NCI-H1436 treated with DMSO at 0.1 percent for 48 hours (cell line): ENCODE data around the gene CSPG4.
"Not testable (repeated sequence)": the region's sequence is repeated elsewhere in the genome, so short reads cannot be mapped to it uniquely, and the experiment has no call there.

Experiments used
- DNase-seq: peaks from one replicate; lab custom pipeline; 2025; lab: John Stamatoyannopoulos, UW

The CSPG4 gene

DNA sequence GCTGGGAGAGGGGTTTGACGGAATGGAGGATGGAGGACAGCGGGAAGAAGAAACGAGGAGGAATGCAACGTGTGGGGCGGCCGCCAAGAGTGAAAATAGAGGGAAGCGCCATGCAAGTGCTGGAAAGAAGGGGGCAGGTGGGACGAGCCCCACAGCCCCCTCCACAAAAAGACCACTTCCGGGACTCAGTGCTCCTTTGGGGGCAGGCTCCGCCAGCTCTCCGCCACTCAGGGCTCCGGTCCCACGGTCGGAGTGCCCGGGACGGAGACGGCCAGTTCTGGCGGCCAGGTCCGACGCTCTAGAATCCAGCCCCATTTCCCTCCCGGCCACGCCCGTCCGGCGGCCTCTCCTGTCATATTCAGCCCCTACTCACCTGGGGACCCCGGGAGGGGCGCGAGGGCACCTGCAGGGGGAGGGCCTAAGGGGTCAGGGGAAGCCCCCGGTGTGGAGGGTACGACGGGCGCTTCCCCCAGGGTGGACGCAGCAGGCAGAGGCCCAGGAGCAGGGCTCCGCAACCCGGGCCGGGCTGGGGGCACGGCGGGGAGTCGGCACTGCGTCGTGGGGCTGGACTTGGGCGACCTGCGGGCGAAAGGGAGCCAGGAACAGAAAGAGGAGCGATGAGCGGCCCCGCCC, 25.5 kb upstream of the CSPG4 start:
- DNase-seq: no peak

DNA sequence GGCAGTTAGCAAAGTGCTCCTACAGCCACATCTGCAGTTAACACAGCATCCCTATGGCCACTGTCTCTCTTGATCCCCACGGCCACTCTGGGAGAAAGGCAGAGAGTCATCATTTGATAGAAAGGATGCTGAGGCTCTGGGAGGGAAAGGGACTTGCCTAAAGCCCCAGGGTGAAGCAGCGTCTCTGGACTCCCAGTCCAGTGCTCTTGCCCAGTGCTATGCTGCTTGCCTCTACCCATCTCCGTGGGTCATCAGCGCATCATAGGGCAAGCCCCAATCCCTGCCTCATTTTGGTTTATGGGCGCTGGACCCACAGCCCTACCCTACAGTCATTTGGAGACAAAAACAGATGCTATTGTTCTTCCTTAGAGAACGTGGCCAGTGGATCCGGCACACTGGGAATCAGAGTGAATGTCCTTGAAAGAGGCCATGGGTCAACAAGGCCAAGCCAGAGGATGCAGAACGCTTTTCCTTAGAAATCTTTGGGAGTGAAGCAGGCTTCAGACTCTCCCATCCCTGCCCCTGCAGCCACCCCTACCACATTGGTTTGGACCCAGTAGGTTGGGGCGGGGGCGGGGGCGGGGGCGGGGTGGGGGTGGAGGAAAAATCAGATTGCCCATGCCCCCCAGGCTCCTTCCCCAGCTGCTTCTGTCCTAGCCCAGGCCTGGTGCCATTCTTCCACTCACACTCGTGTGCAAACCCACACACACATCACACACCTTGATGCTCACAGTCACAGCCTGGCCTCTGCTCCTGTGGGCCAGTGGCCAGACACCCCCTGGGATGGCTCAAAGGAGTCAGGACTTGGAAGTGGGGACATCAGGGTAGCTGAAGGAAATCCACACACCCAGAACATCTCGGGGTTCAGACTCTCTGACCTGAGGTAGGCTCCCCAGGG, 24.7 kb upstream of the CSPG4 start:
- DNase-seq: not testable (repeated sequence)

DNA sequence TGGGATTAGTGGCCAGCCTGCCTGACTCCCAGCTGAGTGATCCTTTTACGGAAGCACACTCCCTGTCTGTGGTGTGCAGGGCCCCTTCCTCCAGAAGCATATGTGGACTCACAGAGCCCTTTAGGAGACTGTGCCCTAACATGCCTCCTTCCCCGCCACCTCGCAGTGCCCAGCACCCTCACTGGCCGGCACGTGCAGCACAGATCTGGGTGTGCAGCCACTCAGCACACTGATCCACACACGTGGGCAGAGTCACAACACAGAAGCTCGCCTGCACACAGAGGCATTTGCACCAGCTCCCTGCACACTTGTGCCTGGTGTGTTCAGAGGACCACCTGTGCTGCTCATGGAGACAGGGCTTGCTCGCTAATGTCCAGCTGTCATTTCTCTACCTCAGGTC, 23.6 kb upstream of the CSPG4 start:
- no peak for DNase-seq

DNA sequence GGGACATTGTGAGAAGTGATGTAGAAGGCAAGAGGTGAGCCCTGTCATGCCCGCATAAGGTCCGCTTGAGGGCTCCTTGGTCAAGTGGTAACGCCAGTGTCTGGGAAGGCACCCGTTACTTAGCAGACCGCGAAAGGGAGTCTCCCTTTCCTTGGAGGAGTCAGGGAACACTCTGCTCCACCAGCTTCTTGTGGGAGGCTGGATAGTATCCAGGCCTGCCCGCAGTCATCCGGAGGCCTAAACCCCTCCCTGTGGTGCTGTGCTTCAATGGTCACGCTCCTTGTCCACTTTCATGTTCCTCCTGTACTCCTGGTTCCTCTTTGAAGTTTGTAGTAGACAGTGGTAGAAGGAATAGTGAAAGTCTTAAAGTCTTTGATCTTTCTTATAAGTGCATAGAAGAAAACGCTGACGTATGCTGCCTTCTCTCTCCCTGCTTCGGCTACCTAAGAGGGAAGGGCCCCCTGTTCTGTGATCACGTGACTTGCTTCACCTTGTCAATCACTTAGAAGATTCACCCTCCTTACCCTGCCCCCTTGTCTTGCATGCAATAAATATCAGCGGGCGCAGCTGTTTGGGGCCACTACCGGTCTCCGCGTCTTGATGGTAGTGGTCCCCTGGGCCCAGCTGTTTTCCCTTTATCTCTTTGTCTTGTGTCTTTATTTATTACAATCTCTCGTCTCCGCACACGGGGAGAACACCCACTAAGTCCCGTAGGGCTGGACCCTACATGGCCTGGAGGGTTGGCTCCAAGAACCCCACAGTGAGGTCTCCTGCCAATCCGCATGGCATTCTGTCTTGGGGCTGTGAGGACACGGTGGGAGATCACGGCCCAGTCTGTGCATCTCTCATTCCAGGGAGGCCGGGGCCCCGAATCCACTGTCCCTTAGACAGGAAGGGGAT, 22.5 kb upstream of the CSPG4 start:
- DNase-seq: not testable (repeated sequence)

DNA sequence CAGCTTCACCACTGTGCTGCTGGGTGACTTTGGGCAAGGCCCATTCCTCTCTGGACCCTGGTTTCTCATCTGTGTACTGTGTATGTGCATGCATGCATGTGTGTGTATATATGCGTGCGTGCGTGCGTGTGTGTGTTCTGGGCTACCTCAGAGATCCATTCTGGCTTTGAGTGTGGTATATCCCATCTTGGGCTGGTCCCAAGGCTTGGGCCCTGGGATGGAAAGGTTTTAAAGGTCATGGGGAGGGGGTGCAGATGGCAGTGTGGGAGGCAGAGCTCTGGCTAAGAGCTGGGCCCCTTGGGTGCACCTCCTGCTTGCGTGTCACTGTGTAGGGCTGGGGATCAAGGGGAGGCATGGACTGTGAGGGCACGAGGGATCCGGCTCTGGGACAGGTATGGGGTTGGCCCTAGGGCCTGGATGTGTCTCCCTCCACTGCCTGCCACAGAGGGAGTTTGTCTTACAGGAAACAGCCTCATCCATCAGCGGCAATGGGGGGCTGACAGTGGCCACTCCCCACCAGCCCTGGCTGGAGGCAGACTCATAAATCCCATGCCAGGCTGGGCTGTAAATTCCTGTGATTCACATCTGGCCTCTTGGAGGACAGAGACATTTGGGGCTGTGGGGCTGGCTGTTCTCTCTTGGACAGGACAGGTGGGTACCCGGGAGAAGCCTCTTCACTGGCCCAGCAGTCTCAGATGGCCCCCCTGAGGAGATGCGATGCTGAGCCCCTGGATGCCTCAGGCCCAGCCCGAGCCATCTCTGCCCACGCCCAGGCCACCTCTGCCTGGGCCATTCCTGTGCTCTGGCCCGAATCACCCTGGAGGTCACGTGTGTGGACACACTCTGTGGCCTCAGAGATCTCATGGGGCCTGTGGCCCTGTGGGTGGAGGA, 21.4 kb upstream of the CSPG4 start:
- no peak for DNase-seq

DNA sequence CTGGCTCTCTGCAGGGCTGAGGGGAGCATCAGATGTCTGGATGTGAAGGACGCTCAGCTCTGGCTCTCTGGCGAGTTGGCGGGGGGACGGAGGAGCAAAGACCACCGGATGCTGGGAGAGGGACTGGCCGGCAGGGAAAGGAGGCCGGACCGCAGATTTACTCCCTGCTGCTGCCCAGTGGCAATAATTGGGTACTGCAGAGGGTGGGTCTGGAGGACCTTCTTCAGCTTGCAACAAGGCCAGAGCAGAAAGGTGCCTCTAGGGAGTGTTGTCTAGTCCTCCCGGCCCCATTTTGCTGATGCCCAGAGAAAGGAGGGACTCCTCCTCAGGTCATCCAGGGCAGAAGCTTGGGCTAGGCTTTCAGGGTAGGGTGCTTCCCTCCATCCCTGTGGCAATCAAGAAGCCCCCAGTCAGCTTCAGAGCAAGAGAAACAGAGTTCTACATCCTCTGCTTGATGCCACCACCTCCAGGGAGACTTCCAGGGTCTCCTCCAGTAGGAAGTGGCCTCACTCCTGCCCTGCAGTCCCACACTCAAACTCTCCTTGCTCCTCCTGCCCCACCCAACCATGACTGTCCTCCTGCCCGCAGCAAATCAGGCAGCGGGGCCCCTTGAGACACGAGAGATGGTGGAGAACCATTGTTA, 20.3 kb upstream of the CSPG4 start:
- DNase-seq: no peak

DNA sequence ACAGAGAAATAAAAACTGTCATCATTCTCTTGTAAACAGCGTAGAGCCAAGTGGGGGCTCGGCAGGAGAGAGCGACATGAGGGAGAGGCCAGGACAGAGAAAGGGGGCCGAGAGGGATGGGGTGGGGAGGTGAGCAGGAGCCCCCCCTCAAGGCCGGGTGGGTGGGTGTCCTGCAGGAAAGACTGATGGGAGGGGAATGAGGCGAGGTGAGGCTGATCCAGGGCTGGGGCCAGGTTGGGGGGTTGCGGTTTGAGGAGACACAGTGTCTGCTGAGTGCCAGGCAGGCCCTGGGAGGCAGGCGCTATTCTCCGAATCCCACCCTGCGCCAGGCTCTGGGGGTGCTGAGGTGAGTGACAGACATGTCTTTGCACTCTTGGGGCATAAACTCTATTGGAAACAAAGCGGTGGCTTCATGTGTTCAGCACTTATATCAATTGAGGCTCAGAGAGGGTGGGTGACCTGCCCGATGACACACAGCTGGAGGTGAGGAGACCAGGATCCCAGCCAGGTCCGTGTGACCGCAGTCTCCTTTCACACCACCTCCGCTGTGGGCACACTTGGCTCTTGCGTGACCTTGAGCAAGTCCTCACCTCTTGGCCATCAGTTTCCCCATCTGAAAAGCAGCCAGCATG, 19.6 kb upstream of the CSPG4 start:
- DNase-seq: no peak

DNA sequence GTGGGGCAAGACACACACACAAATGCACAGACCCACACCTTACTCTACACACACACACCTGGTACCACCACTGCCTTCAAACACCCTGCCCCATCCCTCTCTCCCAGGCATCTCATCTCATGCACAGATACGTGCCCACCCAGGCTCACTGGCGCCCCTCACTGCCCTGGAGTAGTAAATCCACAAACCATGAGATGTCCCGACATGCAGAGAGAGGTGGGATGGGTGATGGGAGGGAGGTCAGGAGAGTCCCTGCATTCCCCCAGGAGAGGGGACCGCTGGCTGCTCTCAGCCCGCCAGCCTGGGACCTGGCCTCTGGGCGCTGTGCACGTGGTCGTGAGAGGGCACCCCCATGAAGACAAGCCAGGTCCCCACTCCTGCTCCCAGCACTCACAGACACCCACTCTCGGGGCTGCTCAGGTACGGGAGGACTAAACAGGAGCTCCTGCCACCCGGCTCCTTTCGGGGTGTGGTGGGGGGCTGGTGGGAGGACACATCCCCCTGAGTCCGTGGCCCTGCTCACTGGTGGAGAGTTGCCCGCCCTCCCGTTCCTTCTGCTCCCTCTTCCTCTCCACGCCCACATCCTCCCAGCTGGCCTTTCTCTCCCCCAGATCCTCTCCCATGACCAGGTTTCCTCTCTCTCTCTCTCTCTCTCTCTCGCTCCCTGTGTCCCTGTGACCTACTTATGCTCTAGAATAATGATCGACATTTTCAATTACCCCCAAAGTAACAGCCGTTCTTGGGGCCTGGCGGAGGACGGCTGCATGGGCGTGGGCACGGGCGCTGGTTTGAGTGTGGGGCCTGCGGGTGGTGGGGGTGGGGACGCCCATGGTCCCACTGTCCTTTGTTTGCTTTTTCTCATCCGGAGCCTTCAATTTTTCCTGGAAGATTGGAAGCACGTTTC, 18.9 kb upstream of the CSPG4 start:
- no peak for DNase-seq

DNA sequence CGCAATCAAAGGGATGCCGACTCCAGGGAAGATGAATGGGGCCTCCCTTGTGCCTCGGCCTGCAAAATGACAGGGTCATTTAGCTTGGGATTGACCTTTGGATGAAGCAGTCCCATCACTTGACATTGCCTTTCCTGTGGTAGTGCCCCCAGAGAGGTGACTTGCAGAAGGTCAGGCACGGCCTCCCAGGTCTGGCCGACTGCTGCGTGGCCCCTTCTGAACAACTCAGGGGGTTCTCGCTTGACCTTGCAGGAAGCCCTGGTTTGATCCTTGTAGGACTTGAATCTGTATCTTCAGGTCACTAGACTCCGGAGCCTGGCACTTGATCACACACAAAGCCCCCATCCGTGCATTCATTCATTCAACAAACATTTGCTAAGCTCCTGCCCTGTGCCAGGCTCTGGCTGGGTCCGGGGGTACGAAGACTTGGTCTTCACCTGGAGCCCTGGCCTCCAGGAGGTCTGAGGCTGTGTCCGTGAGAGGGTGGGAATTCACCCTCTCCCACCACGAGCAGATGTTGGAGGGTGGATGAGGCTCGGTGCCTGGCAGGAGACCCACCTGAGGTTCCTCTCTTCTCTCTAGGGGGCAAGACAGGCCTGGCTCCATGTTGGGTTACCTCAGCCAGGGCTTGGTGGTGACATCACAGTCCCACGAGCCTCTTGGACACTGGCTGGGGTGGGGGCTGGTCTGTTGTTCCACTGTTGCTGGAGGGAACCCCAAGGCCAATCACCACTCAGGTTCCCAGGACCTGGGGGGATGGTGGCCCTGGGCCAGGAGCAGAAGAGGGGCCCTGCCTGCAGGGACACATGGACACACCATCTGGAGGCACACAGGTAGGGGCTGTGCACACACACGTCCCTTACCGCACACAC, 18.0 kb upstream of the CSPG4 start:
- DNase-seq: not testable (repeated sequence)

DNA sequence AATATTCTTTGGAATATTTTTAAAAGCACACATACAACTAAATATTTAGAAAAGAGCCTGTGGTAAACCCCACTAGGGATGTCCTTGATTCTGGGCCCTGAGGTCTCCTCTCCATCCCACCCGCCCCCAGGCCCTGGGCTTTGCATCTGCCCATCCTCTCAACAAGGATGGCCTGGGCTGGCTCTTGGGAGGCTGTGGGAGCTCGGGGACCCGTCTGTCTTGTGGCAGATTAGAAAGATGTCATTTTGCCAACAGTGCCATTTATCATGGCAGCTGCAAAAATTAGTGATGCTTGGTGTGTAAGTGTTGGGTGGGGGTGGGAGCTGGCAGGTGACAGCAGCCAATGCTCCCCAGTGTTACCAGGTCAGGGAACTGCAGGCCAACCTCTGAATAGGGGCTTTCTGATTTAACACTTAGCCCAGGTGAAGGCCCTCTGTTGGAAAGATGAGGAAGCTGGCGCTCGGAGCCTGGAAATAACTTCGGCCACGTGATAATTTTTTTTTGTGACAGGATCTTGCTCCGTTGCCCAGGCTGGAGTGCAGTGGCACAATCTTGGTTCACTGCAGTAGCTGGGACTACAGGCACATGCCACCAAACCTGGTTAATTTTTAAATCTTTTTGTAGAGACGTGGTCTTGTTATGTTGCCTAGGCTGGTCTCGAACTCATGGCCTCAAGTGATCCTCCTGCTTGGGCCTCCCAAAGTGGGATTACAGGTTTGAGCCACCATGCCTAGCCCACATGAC, 16.9 kb upstream of the CSPG4 start:
- DNase-seq: no peak

DNA sequence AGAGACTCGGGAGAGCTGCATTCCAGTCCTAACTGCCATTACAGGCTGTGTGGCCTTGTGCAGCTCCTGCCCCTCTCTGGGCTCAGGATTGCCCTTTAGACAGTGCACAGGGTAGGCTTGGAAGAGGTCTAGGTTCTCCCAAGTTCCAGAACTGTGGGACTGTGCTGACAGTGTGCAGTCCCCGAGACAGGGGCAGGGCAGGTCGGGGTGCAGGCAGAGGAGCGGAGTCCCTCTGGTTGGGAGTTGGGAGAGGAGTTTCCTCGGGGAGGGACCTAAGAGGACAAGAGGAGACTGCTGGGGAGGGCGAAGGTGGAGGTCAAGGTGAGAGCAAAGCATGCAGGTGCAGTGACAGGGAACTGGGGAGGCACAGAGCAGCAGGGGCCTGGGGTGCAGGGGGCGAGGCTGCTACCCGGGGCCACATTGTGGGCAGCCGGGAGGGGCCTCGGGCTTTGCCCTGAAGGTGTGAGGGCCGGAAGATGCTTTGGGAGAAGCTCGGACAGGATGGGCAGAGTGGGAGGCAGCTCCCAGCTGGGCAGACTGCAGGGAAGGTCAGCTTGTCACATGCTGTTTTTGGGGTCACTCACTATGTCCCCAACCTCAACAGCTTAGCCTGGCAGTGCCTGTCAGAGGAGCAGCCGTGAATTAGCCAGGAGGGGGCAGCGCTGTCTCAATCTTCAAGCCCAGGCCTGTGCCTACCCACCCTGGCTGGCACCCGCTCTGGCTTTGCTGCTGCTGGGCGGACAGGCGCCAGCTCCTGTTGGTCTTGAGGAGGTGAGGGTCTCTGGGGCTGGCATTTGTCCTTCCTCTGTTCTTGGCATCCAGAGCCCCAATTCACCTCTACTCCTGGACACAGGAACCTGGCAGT, 15.4 kb upstream of the CSPG4 start:
- no peak for DNase-seq

DNA sequence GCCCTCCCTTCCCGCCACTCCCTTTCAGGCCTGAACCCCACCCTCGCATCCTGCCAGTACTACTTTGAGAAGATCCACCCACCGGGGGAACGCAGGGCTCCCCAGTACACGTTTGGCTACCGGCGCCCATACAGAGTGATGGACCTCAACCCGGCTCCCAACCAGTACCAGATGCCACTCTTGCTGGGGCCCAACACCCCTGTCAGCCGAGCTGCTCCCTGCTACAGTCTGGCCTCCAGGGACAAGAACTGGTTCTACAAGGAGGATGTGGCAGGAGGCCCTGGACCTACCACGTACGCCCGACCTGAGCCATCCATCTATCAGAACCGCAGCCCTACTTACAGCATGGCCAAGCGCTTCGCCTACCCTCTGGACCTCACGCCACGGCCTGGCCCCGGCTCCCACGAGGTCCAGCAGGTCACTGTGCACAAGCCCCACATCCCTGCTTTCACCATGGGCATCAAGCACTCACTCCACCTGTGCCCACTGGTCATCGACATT, 14.4 kb upstream of the CSPG4 start:
- no peak for DNase-seq

DNA sequence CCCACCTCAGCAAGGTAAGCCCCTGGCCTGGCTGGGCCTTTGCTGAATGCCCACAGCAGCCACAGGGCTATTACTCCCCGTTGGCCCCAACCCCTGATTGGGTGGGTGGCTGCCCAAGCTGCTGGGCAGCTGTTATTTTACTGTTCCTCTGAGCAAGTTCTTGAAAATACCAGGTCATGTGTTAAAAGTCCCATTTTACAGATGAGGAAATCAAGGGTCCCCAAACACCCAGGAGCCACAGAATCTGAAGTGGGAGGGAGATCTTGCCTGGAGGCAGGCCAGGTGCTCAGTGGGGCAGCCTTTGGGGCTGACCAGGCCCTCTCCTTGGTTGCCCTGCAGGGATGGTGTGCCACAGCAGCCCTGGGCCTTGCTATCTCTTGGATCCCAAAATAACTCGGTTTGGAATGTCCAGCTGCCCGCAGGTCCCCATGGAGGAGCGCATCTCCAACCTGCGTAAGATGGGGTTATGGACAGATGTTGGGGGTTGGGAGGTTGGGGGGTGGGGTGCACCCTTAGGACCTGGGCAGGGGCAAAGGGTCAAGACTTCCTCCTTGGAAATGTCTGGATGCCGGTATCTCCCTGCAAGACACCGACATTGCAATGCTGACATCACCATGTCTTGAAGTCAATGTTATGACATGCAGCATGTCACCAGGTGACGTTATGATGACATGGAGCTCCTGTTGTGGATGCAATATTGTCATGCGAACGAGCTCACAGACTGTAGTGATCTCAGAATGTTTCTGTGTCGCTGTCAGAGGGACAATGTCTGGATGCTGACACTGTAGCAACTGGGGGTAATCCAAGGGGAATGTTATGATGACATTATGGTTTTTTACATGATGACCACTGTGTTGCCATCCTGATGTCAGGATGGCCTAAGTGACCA, 13.3 kb upstream of the CSPG4 start:
- DNase-seq: no peak

DNA sequence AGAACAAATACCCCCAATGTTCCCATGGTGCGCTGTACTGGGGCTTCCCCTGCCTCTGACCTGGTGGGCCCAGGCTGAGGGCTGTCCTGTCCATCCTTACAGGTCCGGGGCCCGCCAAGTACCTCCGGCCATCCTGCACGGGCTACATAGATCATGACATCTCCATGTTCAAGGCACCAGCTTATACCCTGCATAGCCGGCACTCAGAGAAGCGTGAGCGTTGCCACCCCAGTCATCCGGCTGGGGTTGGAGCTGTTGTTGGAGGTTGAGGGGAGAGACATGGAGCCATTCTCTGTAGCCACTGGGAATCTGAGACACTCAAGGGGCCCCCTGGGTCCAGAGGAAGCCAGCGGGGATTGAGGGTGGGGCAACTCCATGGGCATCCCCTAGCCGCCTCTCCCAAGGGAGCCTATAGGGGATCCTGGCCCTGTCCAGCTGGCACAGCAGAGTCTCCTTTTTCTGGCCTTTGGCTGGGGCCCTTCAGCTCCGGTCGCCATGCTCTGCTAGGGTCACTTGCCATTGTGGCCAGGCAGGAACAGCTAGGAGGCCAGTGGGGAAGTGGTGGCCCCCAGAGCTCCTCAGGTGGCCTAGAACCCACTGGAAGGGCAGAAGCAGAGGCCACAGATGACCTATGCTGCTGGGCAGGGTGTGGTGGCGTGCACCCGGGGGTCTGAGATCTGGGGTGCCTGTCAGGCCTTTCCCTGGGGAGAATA, 12.5 kb upstream of the CSPG4 start:
- DNase-seq: no peak
